NCI-H2196 treated with DMSO at 0.1 percent for 48 hours (cell line): ENCODE results near the gene LRRC8B.
"Not testable (repeated sequence)": the region's sequence is repeated elsewhere in the genome, so short reads cannot be mapped to it uniquely, and the experiment has no call there.

Experiments
- DNase-seq: peaks from one replicate; lab custom pipeline; 2025; ENCODE audit not compliant: unreplicated experiment; lab: John Stamatoyannopoulos, UW

Gene LRRC8B

GRCh38 chr1:89524369-89525168 lies at the start of gene LRRC8B:
Gene LRRC8B, plus strand, starts transcription at chr1:89524829. Its CDS starts 57,822 bp downstream, at chr1:89582651.
- peak; percentile 79 for DNase-seq

- no peak for DNase-seq
Observed at GRCh38 chr1:89475269-89475668, 49.4 kb upstream of the LRRC8B start.

DNA sequence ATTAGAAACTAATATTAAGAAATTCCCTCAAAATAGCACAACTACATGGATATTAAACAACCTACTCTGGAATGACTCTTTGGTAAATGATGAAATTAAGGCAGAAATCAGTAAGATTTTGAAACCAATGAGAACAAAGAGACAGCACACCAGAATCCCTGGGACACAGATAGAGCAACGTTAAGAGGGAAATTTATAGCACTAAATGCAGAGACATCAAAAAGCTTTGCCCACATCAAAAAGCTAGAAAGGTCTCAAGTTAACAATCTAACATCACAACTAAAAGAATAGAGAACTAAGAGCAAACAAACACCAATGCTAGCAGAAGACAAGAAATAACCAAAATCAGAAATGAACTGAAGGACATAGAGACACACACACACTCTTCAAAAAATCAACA lies 48.6 kb upstream of the LRRC8B start:
- no peak for DNase-seq

DNA sequence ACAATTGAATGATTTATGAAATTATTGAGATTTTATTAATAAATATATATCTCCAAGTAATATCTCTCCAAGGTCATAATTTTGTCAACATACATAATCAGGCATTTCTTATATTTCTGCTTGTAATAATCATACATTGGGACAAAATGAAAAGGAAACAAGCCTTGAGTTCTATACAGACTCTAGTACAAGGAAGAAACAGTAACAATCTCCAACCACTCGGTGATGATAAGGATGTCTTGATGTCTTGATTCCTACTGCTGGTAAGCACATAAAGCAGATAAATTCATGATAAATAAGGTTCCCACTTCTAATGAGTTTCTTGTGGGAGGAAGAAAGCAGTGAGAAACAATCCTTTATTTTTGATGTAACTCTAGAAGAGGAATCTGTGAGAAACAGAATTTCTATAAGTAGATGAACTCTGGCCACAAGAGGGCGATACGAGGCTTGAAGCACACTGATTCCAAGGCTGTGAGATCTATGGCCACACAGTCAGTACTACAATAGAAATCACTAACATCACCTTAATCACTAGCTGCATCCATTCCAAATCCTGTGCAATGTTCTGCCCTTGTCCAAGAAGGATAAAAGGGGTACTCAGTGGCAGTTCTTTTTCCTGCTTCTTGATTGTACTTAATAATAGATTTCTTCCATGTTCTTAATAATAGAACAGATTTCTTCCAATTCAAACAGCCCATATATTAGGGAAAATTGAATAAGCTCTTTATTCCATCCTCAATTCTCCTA lies 41.4 kb upstream of the LRRC8B start:
- DNase-seq: peak; percentile 70

DNA sequence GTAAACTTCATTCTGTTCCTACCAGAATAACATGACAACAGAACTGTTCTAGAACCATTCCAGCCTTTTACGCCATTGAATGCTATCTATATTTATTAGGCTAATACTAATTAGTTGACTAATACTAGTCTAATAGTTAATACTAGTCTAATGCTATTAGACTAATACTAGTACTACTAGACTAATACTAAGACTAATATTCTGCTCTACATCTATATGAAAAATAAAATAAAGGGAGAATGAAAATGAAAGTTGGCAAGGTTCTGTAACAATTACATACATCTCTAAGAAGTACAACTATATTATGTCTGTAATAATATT lies 40.9 kb upstream of the LRRC8B start:
- DNase-seq: no peak

DNA sequence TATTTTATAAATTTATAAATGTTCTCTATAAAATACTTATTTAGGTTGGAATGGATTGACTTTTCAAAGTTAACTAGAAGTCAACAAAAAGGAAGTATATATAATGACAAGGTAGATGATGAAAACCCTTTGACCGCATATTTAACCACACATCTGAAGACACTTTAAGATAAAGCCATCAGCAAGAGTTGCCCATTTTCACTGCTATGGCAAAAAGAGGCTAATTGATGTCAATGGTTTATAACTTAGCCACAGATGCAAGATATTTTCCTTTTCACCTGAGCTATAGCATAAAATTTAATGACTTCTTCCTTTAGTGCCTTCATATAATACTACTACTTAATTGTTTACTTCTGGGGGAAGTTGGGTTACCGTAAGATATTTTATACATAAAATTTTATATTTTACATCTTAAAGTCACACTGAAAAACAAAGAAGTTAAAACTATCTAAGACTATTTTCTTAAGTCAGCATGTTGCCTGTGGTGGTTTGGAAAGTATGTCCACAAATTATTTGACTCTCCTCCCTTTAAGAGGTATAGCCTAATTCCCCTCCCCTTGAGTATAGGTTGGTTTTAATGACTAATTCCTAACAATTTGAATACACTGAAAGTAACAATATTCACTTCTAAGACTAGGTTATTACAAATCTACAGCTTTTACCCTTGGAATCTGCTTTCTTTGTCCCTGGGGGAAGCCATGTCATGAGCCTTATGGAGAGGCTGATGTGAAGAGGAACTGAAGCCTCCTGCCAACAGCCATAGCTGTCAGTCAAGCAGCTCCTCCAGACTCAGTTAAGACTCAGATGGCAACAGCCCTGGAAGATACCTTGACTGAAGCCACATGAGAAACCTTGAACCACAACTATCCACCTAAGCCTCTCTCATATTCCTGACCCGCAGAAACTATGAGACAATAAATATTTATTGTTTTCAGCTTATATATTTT lies 40.3 kb upstream of the LRRC8B start:
- DNase-seq: no peak

- DNase-seq: no peak
Observed at GRCh38 chr1:89487972-89488371, 36.7 kb upstream of the LRRC8B start.

- no peak for DNase-seq
Observed at GRCh38 chr1:89489047-89489729, 35.4 kb upstream of the LRRC8B start.

GRCh38 chr1:89490389-89490788 lies 34.2 kb upstream of the LRRC8B start:
- DNase-seq: no peak

GRCh38 chr1:89499320-89499719 lies 25.3 kb upstream of the LRRC8B start:
- peak; percentile 50 for DNase-seq

DNA sequence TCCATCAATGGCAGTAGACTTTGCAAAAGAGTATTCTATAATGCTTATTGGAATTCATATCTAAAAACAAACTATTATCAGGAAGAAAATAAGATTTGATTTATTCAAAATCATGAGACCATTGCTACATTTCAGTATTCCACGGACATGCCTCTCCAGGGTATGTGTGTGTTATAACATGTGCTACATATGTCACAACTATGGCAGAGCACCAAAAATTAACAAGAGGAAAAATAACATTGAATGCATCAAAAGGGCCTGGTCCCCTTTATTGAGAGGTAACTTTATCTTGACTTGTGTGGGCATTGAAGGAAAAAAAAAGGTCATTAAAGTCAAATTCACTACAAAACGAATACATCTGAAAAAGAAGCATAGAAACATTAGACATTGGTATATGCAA lies 22.6 kb upstream of the LRRC8B start:
- no peak for DNase-seq

- DNase-seq: no peak
Observed at GRCh38 chr1:89502895-89503294, 21.7 kb upstream of the LRRC8B start.

GRCh38 chr1:89503690-89504089 lies 20.9 kb upstream of the LRRC8B start:
- DNase-seq: no peak

DNA sequence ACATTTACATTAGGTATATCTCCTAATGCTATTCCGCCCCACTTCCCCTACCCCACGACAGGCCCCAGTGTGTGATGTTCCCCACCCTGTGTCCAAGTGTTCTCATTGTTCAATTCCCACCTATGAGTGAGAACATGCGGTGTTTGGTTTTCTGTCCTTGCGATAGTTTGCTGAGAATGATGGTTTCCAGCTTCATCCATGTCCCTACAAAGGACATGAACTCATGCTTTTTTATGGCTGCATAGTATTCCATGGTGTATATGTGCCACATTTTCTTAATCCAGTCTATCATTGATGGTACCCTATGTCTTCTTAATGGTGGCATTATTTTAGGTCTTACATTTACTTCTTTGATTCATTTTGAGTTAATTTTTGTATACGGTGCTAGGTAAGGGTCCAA lies 14.6 kb upstream of the LRRC8B start:
- not testable (repeated sequence) for DNase-seq

DNA sequence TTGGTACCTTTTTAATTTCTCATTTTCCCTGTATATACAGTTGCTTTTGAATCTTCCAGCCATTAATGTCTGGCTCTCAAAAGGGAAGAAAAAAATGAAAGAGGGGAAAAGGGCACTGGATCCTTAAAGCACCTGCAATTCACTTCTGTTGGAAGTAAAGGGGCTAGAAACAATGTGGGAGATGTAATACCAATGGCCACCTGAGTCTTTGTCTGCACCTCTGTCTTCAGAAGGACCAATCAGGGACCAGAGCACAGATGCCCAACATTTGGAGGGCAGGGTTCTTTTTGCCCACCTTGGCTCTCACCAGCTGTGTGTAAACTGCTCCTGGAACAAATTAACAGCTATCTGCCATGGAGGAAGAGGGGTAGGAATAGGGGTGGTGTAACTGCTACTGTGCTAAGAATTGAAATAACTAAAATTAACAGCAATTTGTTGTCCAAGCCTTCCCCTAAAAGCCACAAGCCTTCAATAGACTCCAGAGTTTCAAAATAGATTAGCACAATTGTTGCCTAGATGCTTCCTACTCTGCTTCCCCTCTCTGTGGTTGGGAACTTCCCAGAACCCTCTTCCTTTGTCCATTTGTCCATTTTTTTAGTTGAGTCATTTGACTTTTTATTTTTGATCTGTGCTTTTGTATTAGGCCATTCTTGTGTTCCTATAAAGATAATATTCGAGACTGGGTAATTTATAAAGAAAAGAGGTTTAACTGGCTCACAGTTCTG lies 11.5 kb upstream of the LRRC8B start:
- no peak for DNase-seq

- no peak for DNase-seq
Observed at GRCh38 chr1:89516055-89516454, 8.6 kb upstream of the LRRC8B start.

GRCh38 chr1:89518221-89518631 lies 6.4 kb upstream of the LRRC8B start:
- DNase-seq: no peak

GRCh38 chr1:89519779-89520358 lies 4.8 kb upstream of the LRRC8B start:
- peak; percentile 10 for DNase-seq

- DNase-seq: not testable (repeated sequence)
Observed at GRCh38 chr1:89521977-89522376, 2.7 kb upstream of the LRRC8B start.
